RCC 7860 (cell line): ENCODE results near the gene LARGE1.
"Not testable (repeated sequence)": the region's sequence is repeated elsewhere in the genome, so short reads cannot be mapped to it uniquely, and the experiment has no call there.

Experiments
- DNase-seq: peaks from one replicate; pipeline ENCODE4 v3.0.0-alpha.2; 2015; ENCODE audit warnings: low spot score
- FAIRE-seq: peaks from 2 replicates; lab custom pipeline; 2012; peaks lifted over from hg19 to GRCh38; lab: Jason Lieb, UNC

LARGE1 gene

DNA sequence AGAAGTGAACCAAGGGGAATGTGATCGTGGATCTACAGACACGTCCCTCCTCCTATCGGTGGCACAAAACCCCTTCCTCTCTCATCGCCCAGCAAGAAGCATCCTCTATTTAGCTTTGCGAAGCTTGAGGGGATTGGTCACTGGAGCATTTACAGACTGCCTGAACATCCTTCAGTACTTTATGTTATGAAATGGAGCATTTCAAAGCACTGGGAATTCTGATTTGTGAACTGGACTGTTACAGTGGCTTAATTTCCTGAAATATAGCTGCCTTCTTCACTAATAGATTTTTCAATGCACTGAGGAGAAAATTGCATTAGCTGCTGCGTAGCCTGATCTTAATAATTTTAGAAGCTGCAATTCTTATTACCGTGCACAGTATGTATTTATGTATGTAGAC is 344.5 kb downstream of the LARGE1 start:
- no peak for FAIRE-seq
- DNase-seq = no peak

DNA sequence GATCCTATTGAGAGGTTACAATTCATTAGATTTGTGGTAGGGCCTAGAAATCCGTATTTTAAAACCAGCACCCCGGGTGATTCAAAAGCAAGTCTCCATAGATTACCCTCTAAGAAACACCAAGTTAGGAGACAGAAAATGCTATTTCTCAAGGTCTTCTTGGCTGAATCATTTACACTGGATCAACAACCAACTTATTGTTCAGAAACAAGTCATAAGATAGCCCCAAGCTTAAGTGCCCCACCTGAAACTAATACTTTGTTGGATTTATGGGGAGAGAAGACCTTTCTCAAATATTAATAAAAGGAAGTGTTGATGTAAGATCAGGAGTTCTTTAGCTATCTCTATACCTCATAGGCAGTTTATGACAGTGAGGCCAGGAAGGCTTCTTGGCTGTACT is 345.2 kb downstream of the LARGE1 start:
- FAIRE-seq (no peak), DNase-seq (no peak)

DNA sequence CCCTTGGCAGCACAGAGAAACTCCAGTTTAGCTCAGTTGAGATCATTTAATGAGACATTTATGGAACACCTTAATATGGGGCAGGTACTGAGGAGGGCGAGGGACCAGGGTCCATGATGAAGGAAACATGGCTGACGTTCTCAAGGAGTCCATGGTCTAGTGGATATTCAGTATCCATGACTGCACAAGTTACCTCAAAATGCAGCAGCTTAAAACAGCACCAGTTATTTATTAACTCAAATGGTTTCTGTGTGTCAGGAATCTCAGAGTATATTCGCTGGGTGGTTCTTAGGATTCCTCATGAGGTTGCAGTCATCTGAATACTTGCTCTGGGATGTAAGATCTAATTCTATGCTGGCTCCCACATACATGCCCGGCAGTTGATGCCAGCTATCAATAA is 346.8 kb downstream of the LARGE1 start:
- FAIRE-seq (peak; percentile 95), DNase-seq (peak; percentile 87)

DNA sequence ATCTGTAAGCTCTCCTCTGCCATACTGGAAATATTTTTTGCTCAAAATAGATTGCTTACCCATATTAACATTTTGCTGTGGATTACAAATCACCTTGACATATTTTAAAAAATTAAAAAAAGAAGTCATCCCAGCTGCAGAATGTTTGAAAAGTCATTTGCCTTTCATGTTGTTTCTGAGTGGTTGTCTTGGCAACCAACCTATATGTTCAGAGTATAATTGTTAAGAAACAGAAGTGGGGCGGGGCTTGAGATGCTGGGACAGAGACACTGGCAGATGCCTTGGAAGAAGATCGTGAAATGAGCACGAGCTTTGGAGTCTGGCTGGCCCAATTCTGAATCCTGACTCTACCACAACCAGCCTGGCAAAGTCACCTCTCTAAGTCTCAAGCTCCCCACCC is 348.2 kb downstream of the LARGE1 start:
- no peak for DNase-seq

DNA sequence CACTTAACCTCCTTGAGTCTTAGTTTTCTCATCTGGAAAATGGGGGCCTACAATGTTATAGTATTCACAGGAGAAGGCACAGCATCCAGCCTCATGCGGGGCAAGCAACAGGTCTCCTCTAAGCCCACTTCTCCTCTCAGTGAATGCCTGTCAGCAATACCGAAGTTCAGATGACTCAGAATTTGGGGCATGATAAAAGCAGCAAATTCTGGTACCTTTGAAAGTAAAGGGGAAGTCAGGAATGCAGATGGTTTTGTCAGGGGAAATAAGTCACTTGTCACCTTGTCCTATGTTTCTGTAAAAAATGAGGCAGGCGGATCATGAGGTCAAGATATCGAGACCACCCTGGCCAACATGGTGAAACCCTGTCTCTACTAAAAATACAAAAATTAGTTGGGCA is 350.2 kb downstream of the LARGE1 start:
- FAIRE-seq (no peak), DNase-seq (no peak)

More for the DNA sequence above, 348.2 kb downstream of the LARGE1 start:
- FAIRE-seq = no peak

DNA sequence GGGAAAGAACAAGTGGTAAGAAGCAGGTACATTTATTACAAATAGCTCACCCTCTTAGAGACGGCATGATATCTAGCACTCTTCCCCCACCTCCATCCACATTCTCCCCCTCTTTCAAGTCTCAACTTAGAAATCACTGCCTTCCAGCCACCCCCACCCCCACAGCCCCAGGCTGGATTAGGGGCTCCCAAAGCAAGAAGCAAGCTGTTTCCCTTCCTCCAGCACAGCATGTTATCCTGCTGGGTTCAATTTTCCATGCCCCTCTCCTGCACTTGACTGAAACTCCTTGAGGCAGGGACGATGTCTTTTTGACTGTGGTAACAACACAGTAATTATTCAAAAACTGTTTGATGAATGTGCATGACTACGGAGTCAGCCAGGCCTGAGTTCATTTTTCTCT is 350.7 kb downstream of the LARGE1 start:
- DNase-seq (no peak), FAIRE-seq (no peak)

DNA sequence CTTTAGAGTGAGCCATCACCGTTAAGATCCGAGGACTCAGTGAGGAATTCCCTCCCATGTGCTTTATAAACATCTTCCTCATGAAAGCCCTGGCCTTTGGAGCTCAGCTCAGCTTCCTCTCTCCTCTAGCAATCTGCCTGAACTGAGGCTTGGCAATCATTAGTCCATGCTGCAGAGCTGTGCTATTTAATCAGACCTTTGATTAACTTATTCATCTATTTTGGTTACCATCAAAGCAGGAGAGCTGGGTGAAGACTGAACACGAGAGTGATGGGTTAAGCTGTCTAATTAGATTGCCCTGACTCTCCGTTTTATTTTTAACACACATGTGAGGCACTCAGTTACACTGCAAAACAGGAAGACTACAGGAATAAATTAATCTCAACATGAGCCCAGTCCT is 351.3 kb downstream of the LARGE1 start:
- FAIRE-seq (no peak), DNase-seq (no peak)

DNA sequence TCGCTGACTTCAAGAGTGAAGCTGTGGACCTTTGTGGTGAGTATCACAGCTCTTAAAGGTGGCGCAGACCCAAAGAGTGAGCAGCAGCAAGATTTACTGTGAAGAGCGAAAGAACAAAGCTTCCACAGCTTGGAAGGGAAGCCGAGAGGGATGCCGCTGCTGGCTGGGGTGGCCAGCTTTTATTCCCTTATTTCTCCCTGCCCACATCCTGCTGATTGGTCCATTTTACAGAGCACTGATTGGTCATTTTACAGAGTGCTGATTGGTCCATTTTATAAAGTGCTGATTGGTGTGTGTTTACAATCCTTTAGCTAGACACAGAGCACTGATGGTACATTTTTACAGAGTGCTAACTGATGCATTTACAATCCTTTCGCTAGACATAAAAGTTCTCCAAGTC is 353.8 kb downstream of the LARGE1 start:
- not testable (repeated sequence) for FAIRE-seq, DNase-seq

DNA sequence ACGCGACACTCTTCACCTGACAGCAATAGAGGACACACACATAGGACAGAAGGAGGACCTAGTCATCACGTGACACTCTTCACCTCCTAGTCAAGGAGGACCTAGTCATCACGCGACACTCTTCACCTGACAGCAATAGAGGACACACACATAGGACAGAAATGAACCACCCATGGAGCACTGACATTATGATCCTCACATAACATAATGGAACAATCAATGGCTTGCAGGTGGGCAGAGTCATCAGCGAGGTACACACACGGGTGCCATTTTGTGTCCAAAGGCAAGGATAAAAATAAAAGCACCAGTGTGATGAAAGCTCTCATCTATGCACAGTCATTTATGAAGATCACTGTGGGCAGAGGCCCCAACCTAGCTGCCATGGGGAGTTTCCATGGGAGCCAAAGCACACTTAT is 354.7 kb downstream of the LARGE1 start:
- DNase-seq = no peak
- no peak for FAIRE-seq

DNA sequence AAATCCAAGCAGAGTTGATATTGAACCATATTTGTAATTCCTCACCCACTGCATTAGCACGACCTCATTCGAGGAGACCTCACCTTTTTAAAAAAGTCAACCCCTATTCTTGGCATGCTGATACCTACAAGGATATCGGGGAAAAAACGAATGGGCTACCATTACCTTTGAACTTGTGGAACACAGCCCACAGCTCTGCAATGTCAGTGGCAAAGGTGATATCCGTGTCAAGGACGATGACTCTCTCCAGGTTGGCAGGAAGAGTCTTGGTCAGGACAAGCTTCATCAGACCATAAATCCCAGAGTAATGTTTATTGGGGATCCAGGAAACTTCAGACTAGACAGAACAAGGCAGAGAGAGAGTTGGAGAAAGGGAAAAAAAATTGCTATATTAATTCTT is 355.6 kb downstream of the LARGE1 start:
- no peak for FAIRE-seq
- DNase-seq = no peak

DNA sequence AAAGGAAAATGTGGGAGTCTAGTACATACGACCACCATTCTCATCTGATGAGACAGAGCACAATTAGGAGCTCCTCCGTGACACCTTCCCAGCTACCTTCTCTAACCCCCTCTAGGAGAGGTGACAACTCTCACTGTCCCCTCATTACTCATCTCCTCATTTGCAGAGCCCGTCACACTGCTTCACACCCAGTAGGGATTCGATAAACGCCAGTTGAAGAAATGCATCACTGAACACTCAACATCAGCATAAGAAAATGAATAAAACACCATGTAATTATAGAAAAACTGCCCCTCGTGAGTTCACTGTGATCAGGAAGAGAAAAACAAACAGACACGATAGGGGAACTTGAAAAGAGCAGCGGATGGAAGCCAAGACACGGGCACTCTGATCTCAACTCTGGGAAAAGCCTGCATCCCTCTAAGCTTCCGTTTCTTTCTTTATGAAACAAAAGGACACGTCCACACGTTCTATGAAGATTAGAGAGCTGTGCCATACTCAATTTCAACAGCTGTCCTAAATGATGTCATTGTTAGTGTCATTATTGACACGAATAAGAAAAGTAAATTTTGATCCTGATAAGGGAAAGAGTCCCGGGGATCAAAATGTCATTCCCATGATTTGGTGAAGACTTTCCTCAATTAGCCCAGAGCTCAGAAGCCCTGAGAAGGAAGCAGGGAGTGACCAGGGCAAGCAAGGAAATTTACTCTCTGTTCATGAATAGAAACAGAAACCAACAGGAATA is 356.9 kb downstream of the LARGE1 start:
- FAIRE-seq = no peak
- DNase-seq = no peak

DNA sequence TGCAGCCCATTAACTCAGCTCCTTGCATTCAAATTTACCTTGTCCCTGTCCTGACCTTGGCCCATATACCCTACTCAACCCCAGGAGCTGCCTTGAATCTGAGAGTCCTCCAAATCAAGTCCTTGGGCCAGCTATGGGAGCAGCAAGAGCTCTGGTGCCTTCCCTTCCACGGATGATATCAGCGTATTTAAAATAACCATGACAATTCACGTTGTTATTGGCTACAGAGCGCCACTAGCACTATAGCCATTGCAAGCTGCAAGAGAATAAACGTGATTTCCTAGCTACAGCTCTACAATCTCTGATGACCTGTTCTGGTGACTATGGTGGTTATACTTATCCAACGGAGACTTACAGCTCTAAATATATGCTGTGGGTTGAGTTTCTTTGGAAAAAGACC is 357.8 kb downstream of the LARGE1 start:
- DNase-seq (no peak), FAIRE-seq (no peak)

DNA sequence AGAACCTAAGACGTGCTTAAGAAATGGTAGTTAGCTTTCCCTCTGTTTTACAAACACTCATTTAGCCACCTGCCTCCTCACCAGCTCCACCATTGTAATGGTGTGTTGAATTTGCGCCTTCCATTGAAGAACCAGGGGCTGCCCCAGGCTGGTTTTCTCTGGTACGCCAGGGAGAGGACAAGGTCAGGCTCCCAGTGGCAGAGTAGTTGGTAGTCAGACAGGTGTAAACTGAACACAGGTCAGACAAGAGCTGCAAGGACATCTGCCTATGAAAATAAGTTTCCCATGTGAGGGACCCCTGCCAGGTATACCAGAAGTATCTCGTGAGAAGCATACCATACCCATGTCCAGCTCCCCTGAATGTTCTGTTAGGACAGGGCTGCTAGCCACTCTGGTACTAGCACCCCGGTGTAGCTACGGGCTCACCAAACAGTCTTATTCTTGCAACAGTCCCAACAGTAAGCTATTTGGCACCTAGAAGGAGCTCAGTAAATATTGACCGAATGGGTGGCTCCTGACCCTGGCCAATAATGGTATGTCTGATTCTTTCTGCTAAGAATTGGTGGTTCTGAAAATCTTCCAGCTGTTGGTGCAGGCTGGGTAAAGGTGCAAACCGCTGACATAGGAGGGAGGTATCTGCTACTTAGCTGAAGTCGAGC is 359.0 kb downstream of the LARGE1 start:
- FAIRE-seq = no peak
- no peak for DNase-seq

DNA sequence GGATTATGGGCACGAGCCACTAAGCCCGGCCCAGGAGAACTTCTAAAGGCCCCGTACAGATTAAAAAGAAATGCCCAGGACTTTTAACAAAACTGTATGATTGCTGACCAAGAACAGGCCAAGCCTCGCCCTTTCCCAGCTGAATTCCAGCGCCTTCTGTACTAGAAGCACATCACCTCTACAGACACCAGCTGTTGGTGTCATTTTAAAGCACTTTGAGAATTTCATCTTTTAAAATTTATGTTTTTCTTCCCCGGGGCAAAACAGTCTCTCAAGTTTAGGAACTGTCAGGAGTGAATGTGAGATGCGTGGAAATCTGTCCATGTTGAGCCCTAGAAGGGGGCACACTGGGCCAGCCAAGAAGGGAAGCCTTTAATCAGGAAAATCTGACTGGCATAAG is 362.4 kb downstream of the LARGE1 start:
- DNase-seq (no peak), FAIRE-seq (no peak)

DNA sequence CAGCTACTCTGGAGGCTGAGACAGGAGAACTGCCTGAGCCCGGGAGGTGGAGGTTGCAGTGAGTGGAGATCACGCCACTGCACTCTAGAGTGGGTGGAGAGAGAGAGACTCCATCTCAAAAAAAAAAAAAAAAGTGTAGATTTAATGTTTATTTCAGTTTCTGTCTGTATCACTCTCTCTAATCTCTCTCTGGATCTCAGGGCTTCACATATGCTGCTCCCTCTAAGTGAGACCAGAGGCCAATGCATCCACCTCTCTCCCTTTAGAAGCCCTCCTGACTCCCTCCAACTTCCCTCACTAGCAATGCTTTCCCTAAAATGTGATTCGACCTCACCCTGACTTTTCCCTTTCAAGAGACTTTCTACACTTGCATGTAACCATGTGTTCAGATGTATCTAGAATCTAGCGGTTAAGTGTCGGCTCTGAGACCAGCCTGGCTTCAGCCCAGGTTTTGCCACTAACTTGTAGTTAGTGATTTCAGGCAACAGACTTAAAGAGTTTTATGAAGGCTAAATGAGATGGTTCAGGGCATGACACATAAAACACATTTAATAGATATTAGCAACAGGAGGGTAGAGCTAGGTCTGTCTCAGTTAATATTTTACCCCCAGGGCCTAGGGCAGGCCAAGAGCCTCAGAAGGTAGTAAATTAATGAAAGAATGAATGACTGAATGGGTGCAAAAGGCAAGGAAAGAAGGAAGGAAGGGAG is 364.3 kb downstream of the LARGE1 start:
- FAIRE-seq = peak; percentile 97
- peak; percentile 76 for DNase-seq

DNA sequence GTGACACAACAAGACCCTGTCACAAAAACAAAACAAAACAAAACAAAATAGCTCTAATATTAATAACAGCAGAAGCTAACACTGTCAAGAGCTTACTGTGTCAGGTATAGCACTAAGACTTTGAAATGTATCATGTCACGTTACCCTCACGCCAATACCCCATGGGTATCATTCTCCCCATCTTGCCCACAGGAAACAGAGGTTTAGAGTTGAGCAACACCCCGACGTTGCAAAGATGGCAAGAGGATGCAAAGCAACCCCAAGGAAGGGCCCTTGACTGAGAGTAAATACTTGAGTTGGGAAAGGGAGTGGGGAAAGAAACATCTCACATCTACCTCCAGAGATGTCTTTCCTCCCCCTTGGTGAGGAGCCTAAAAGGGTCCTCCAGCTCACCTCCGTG is 366.8 kb downstream of the LARGE1 start:
- DNase-seq (no peak), FAIRE-seq (no peak)

DNA sequence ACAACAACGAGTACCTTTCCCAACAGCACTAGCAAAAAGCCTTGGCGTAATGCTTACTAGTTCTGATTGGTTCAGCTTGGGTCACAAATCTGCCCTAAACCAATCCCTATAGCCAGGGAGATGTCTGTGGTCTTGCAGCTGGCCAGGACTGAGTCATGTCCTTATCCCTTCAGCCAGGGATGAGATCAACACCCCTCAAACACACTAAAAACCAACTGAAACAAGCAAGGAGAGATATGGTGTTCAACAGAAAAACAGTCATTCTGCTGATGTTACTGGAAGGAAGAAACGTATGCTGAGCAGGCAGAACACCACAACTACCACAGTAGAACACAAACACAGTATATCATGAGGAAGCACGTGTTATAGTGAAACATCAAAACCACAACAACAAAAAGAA is 375.6 kb downstream of the LARGE1 start:
- DNase-seq (peak; percentile 27), FAIRE-seq (peak; percentile 76)

DNA sequence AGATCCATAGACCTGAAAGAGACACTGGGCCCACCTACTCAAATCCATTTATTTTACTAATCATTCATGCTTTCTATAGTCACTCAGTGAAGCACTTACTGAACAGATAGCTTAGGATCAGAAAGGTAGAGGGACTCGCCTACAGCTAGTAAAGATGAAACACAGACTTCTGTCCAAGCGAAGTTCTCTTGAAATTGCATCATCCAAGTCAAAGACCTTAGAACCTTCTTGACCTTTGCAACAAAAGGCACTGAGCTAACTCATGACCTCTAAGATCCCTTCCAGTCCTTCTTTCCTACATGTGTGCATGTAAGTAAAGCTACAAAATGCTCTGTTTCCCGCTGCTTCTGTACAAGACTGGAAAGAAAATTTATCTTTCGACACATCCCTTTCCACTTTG is 377.6 kb downstream of the LARGE1 start:
- FAIRE-seq (no peak), DNase-seq (no peak)

DNA sequence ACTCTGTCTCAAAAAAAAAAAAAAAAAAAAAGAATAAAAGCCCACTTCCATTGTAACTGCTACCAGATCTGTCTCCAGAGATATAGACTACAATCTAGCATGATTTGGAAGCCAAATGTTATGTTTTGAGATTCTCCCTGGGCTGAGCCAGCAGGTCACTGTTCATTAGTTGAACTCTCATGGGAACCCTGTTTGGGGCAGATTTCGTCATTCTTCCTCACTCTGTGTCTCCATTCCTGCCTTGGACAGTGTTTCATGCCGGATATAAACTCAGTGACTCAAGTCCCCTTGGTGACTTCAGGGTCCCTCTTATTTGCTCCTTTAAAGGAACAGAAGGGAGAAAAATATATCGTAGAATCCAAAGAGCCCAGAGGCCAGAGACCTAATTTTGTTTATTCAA is 378.1 kb downstream of the LARGE1 start:
- DNase-seq (no peak), FAIRE-seq (no peak)

DNA sequence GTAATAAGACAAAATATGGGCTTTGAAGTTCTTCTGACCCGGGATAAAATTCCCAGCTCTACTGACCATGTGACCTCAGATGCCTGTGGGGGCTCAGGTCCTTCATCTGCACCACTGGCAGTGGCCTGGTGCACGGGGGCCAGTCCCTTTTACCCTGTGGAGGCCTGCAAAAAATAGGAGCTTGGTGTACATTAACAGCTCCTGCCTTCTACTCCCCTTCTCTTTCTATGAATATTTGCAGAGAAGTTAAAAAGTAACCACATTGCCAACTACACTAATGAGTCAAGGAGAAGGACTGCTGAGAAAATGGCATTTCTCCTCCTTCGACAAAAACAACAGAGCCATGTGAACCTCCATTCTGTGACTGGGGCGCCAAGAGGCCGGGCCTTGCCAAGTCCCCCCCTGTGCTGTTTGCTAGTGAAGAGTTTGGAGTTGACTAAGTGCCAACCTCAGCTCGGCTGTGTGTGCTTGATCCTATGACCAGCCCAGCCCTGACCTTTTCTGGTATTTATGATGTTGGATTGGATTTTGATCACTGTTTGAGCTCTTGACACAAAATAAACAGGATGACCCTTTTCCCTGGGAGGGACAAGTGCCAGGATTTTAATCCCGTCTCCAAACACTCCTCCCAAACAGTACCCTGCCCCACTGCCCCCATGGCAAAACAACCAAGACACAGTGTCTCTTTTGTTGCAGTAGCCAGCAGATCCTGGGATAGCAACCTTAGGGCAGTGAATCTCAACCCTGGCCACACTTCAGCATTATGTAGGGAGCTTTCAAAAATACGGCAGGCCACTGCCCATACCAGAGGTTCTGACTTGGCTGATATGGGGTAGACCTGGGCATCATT is 380.1 kb downstream of the LARGE1 start:
- FAIRE-seq (peak; percentile 97), DNase-seq (peak; percentile 88)
